Endometrial microvascular endothelial cells (primary cell): ENCODE results near the gene CD58. TPM values are rescaled to one million over a fixed set of nuclear protein-coding genes. Genes with fewer than 3 reads are reported as not detected.

Source experiments
- in situ Hi-C: cut with HindIII; loops from 2 replicates; pipeline ENCODE4 v1.10.0; 2017; ENCODE audit warnings: low sequenced_read_pairs, low pct_unique_long_range_greater_than_20kb; ENCODE audit errors: inconsistent ontology term
- total RNA-seq: library from RNA; depleted of rRNA; stranded (reverse); fragments of >200 nt; gene quantifications from one replicate; pipeline ENCODE4 v1.2.3, GENCODE V29; 2015; ENCODE audit errors: inconsistent ontology term

The CD58 gene
- total RNA-seq, 1 donor from 2014 or later: 13.9 TPM

DNA sequence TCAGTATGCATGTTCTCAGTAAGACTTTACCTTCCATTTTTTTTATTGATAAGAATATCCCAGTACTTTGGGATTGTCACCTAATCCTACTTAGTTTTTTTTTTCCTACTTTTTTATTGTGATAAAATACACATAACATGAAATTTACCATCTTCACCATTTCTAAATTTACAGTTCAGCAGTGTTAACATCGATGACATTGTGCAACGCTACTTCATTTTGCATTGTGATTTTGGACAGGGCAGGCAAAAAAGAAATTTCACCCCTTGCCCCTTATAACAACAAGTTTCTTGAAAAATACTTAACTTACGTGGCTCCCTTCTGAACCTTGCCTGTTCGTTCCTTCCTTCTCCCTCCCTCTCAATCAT is 105.4 kb downstream of the CD58 start:
- in situ Hi-C loops: no loop called here

Other genes starting within 250 kb of the CD58 start
- 184 TPM for gene ATP1A1, start 197.8 kb downstream of the CD58 start, total RNA-seq
- 1.1 TPM for gene IGSF3, start 96.7 kb upstream of the CD58 start, total RNA-seq
- gene CD2, start 183.4 kb upstream of the CD58 start, total RNA-seq: not detected